RPMI7951 (cell line): ENCODE measurements around the gene VAPA. TPM values are rescaled to one million over a fixed set of nuclear protein-coding genes. Genes with fewer than 3 reads are reported as not detected.
A peak's percentile ranks its signal among the peaks of the same experiment; 100 is the strongest.
"Not testable (repeated sequence)": the region's sequence is repeated elsewhere in the genome, so short reads cannot be mapped to it uniquely, and the experiment has no call there.

Source experiments
- DNase-seq: peaks from one replicate; pipeline ENCODE4 v3.0.0-alpha.2; 2012; ENCODE audit warnings: low read depth
- total RNA-seq: library from RNA; depleted of rRNA; stranded (reverse); fragments of >200 nt; shearing (Covaris generic); gene quantifications from 2 replicates; pipeline ENCODE4 v1.2.3, GENCODE V29; 2014

Gene VAPA
- total RNA-seq, 1 experiment from 2014 or later: 258 TPM

DNA sequence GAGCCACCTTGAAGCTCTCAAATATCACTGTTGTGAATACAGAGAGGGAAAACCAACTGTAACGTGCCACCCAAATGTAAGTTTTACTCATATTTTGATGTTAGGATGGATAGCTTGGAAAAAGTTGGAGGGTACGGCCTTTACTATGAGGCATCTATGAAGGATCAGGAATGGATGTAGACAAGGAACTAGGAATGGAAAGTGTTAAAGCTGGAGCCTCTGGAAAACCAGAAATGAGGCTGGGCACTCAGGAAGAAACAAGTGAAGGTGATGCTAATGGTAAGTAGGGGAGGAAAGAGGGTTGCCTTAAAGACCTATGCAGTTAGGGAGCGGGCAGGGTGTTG, 27.8 kb upstream of the VAPA start:
- no peak for DNase-seq

DNA sequence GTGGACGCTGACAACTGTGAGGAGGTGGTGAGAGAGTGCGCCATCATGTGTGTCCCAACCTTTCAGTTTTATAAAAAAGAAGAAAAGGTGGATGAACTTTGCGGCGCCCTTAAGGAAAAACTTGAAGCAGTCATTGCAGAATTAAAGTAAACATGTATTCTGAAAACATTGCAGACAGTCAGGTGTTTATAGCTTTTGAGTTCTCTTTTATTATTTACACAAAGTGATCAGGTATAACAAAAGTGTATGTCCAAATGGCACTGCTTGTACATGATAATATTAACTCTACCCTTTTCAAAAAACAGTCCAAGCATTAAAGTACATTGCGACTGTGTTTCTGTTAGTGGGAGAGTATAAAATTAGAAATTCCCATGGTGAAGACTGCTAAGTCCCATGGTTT, 25.8 kb upstream of the VAPA start:
- DNase-seq: no peak

GRCh38 chr18:9890196-9890595, 23.6 kb upstream of the VAPA start:
- DNase-seq: no peak

GRCh38 chr18:9890957-9891356, 22.9 kb upstream of the VAPA start:
- no peak for DNase-seq

DNA sequence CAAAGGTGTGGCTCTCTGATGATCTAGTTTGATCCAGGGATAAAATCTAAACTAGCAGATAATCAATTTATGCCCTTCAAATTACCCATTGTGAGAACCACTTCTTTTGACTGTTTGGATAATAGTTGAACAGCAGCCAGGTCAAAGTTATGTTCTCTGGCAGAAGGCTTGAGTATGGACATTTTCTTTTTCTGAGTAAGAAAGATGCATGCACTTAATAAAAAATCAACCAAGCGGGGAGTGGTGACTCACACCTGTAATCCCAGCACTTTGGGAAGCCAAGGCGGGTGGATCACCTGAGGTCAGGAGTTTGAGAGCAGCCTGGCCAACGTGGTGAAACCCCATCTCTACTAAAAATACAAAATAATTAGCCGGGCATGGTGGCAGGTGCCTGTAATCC, 22.3 kb upstream of the VAPA start:
- not testable (repeated sequence) for DNase-seq

DNA sequence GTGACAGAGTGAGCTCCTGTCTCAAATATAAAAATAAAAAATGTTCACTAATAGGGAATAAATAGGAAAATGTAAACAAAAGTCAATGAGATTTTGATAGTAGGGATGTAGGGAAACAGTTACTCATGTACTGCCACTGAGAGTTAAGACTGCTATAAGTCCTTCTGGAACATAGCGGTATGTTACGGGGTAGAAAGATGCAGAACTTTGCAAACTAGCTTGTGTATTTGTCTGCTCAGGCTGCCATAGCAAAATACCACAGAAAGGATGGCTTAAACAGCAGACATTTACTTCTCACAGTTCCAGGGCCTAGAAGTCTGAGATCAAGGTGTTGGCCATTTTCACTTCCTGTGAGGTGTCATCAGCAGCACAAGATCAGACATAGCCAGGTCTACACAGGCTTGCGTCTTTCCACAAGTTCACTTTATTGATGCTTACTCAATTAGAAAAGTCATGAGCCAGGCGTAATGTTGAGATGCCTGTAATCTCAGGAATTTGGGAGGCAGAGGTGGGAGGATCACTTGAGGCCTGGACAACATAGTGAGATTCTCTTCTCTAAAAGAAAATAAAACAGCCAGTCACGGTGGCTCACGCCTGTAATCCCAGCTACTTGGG, 19.3 kb upstream of the VAPA start:
- DNase-seq: no peak

DNA sequence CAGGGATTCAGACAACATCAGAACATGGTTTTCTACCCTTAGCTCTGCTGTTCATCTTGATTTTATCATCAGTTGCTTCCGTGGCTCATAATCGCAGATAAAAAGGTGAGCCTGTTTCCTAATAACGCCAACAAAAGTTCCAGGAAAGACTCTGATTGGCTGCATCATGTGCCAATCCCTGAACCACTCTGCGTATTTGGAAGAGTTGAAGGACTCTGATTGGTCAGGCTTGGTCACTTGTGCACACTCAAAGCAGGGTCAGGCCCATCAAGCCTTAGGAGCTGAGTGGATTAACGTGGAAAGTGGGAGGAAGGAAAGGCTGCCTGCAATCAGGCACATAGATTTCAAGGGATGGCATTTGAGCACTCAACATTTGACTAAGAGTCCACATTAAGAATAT, 16.7 kb upstream of the VAPA start:
- DNase-seq: no peak

- not testable (repeated sequence) for DNase-seq
These were observed 16.0 kb upstream of the VAPA start for GRCh38 chr18:9897787-9898291.

GRCh38 chr18:9898792-9899549, 14.8 kb upstream of the VAPA start:
- peak; percentile 72 for DNase-seq

GRCh38 chr18:9899550-9899930, 14.3 kb upstream of the VAPA start:
- not testable (repeated sequence) for DNase-seq

- no peak for DNase-seq
These were observed 13.1 kb upstream of the VAPA start for GRCh38 chr18:9900699-9901098.

DNA sequence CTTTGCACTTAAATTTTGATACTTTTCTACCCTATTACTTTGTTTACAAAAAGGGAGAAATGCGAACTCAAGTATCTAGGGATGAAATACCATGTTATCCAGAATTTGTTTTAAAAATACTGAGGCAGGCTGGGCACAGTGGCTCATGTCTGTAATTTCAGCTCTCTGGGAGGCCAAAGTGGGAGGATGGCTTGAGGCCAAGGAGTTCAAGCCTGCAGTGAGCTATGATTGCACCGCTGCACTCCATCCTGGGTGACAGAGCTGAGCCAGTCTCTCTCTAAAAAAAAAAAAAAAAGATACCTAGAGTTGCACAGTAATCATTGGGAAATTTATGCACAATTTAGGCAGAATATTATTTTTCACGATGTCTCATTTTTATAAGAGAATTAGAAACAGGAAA, 12.4 kb upstream of the VAPA start:
- DNase-seq: no peak

DNA sequence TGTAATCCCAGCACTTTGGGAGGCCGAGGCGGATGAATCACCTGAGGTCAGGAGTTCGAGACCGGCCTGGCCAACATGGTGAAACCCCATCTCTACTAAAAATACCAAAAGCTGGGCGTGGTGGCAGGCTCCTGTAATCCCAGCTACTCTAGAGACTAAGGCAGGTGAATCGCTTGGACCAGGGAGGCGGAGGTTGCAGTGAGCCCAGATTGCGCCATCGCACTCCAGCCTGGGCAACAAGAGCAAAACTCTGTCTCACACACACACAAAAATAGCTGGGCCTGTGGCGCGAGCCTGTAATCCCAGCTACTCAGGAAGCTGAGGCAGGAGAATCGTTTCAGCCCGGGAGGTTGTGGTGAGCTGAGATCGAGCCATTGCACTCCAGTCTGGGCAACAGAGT, 11.6 kb upstream of the VAPA start:
- DNase-seq: not testable (repeated sequence)

DNA sequence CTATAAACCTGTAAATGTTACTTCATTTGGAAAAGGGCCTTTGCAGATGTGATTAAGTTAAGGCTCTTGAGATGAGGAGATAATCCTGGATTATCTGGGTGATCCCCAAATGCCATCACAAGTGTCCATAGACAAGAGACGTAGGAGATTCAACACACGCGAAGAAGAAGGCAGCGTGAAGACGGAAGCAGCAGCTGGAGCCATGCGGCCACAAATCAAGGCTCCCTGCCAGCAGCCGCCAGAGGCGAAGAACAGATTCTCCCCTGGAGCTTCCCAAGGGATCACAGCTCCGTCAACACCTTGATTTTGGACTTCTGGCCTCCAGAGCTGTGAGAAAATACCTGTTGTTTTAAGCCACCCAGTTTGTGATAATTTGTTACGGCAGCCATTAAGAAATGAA, 11.0 kb upstream of the VAPA start:
- no peak for DNase-seq

DNA sequence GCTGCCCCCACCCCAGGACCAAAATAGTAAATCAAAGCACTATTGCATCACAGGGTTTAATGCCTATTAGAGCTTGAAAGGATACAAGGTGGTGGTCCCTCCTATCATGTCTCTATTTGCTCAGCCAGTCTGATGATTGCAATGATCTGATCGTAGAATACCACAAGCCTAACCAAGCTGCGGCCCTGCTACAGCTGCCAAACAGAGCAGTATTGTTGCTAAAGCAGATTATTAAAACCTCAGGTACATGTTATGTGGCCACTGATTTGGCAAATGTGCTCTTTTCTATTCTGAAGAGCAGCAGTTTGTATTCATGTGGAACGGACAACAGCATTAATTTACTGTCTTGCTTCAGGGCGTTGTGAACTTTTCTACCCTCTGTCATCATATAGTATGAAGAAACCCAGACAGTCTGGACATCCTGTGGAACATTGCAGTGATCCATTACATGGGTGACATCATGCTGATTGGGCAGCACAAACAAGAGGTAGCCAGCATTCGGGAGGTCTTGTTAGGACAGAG, 8.4 kb upstream of the VAPA start:
- peak; percentile 18 for DNase-seq

DNA sequence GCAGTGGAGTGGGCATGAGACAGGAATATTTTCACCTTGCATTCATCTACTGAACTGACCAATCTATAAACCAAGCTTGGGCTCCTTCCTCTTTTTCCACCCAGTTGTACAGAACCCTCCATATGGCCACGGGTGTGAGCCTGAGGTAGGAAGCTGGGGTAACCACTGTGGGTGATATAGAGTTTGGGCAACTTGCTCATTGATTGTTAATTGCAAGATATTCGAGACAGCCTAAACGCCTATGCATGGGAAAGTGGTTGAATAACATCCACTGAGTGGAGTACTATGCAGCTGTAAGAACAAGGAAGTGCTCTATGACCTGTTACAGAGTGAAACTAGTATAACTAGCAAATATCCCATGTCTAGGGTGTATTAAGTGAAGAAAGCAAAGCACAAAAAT, 7.3 kb upstream of the VAPA start:
- no peak for DNase-seq

DNA sequence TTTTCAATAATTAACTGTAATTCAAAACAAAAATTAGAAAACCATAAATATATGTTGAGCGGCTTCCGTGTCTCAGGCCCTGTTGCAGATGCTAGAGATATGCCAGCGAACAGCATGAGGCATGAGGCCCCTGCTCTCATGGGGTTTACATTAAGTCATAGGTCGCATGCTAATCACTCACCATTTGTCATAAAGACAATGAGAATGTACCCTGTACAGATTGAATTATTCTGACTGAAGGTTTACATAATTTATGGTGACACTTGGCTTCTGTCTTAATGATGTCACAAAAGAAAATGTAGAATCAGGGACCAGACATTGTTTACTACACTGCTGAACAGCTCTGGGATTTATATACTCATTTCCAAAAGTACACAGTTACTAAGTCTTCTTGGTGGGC, 5.9 kb upstream of the VAPA start:
- DNase-seq: no peak

- DNase-seq: no peak
These were observed 3.7 kb upstream of the VAPA start for GRCh38 chr18:9910071-9910470.

GRCh38 chr18:9910661-9911060, 3.2 kb upstream of the VAPA start:
- no peak for DNase-seq

GRCh38 chr18:9911226-9911625, 2.6 kb upstream of the VAPA start:
- no peak for DNase-seq

DNA sequence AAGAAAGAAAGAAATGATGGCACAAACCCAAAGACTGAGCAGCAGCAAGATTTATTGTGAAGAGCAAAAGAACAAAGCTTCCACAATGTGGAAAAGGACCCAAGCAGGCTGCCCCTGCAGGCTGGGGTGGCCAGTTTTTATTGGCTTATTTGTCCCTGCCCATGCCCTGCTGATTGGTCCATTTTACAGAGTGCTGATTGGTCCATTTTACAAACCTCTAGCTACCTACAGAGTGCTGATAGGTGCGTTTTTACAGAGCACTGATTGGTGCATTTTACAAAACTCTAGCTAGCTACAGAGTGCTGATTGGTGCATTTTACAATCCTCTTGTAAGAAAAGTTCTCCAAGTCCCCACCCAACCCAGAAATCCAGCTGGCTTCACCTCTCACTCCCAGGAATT, 1.5 kb upstream of the VAPA start:
- DNase-seq: peak; percentile 40

GRCh38 chr18:9913151-9913525, 678 bp upstream of the VAPA start:
- no peak for DNase-seq

DNA sequence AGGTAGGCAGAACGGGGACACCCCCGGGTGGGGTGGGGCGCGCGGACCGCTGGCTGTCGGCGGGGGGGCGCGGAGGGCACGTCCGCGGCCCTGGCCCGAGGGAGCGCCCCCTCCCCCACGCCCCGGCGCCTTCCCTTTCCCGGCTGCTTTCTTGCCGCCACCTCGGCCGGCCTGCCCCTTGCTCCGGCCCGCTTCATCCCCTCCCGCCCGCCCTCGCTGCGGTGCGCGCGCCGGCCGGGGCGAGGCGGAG, 443 bp downstream of the VAPA start:
- DNase-seq: peak; percentile 29
